ENCODE measurements around the gene FKBP11. TPM values are rescaled to one million over a fixed set of nuclear protein-coding genes. Genes with fewer than 3 reads are reported as not detected.

The FKBP11 gene
- total RNA-seq, 3 donors from 2014 or later, result 3.7 to 15.7 (median 13.5) TPM

- Histone ChIP-seq H3K36me3 (no peaks in the 10 kb centered on the region), H3K27ac (no peak overlapping the region), H3K4me1 (no peaks in the 10 kb centered on the region), H3K9me3 (no peaks in the 10 kb centered on the region), H3K27me3 (no peaks in the 10 kb centered on the region), H3K4me3 (peak overlapping the region in 2 of 3 donors; percentile 37 to 50)
- intact Hi-C loops (cut with DNase I; ENCODE audit: low total_unique reads), result no loop called here
- TF ChIP-seq POLR2AphosphoS5 (IDR thresholded peaks at IDR 0.05), result no peak
- no peak for TF ChIP-seq CTCF (IDR thresholded peaks at IDR 0.05)
- no peak for TF ChIP-seq POLR2A (IDR thresholded peaks at IDR 0.05)
- DNase-seq (ENCODE audit: low spot score in 2 of 2), result no peak
Observed at GRCh38 chr12:48903363-48903981, 21.8 kb downstream of the FKBP11 start.

- intact Hi-C loops (cut with DNase I; ENCODE audit: low total_unique reads), result no loop called here
- Histone ChIP-seq H3K9me3 (no peaks in the 10 kb centered on the region), H3K4me3 (no peak overlapping the region), H3K4me1 (no peaks in the 10 kb centered on the region), H3K36me3 (no peaks in the 10 kb centered on the region), H3K27ac (no peak overlapping the region), H3K27me3 (no peaks in the 10 kb centered on the region)
- no peak for TF ChIP-seq POLR2A (IDR thresholded peaks at IDR 0.05)
- DNase-seq (ENCODE audit: low spot score in 2 of 2), result no peak
Observed at GRCh38 chr12:48901278-48901677, 24.0 kb downstream of the FKBP11 start.

- DNase-seq (ENCODE audit: low spot score in 2 of 2), result no peak
- no peak overlapping the region for H3K27ac ChIP-seq
- no peaks in the 10 kb centered on the region for H3K9me3 ChIP-seq
- TF ChIP-seq POLR2AphosphoS5 (IDR thresholded peaks at IDR 0.05) (no peak), CTCF (IDR thresholded peaks at IDR 0.05) (no peak), POLR2A (IDR thresholded peaks at IDR 0.05) (no peak)
- H3K27me3 ChIP-seq, result no peaks in the 10 kb centered on the region
- no peaks in the 10 kb centered on the region for H3K36me3 ChIP-seq
- intact Hi-C loops (cut with DNase I; ENCODE audit: low total_unique reads), result no loop called here
- H3K4me1 ChIP-seq, result no peaks in the 10 kb centered on the region
- H3K4me3 ChIP-seq, result no peak overlapping the region
Observed at GRCh38 chr12:48899651-48900050, 25.6 kb downstream of the FKBP11 start.

- Histone ChIP-seq H3K36me3 (no peaks in the 10 kb centered on the region), H3K4me1 (no peaks in the 10 kb centered on the region), H3K27me3 (no peaks in the 10 kb centered on the region), H3K9me3 (no peaks in the 10 kb centered on the region), H3K27ac (no peak overlapping the region), H3K4me3 (no peak overlapping the region)
- DNase-seq (ENCODE audit: low spot score in 2 of 2), result no peak
- no peak for TF ChIP-seq CTCF (IDR thresholded peaks at IDR 0.05)
- no peak for TF ChIP-seq POLR2AphosphoS5 (IDR thresholded peaks at IDR 0.05)
- no peak for TF ChIP-seq POLR2A (IDR thresholded peaks at IDR 0.05)
- intact Hi-C loops (cut with DNase I; ENCODE audit: low total_unique reads), result no loop called here
Observed at GRCh38 chr12:48894271-48894670, 31.0 kb downstream of the FKBP11 start.

- peak overlapping the region; percentile 5 to 59 (median 38) for H3K4me3 ChIP-seq
- no peaks in the 10 kb centered on the region for H3K36me3 ChIP-seq
- H3K9me3 ChIP-seq, result no peaks in the 10 kb centered on the region
- DNase-seq (ENCODE audit: low spot score in 2 of 2), result peak; percentile 53 to 72
- no peaks in the 10 kb centered on the region for H3K27me3 ChIP-seq
- intact Hi-C loops (cut with DNase I; ENCODE audit: low total_unique reads), result no loop called here
- TF ChIP-seq POLR2AphosphoS5 (IDR thresholded peaks at IDR 0.05) (peak in 1 of 3 donors; percentile 41), POLR2A (IDR thresholded peaks at IDR 0.05) (no peak), CTCF (IDR thresholded peaks at IDR 0.05) (peak; percentile 71 to 90 (median 89))
- no peaks in the 10 kb centered on the region for H3K4me1 ChIP-seq
- no peak overlapping the region for H3K27ac ChIP-seq
Observed at GRCh38 chr12:48890657-48891418, 34.5 kb downstream of the FKBP11 start.

Data from breast epithelium (tissue), 4 donors.